ENCODE data around the gene GOLGA1. TPM values are rescaled to one million over a fixed set of nuclear protein-coding genes. Genes with fewer than 3 reads are reported as not detected.

Gene GOLGA1
- total RNA-seq, 1 experiment from 2014 or later: 22.8 TPM

DNA sequence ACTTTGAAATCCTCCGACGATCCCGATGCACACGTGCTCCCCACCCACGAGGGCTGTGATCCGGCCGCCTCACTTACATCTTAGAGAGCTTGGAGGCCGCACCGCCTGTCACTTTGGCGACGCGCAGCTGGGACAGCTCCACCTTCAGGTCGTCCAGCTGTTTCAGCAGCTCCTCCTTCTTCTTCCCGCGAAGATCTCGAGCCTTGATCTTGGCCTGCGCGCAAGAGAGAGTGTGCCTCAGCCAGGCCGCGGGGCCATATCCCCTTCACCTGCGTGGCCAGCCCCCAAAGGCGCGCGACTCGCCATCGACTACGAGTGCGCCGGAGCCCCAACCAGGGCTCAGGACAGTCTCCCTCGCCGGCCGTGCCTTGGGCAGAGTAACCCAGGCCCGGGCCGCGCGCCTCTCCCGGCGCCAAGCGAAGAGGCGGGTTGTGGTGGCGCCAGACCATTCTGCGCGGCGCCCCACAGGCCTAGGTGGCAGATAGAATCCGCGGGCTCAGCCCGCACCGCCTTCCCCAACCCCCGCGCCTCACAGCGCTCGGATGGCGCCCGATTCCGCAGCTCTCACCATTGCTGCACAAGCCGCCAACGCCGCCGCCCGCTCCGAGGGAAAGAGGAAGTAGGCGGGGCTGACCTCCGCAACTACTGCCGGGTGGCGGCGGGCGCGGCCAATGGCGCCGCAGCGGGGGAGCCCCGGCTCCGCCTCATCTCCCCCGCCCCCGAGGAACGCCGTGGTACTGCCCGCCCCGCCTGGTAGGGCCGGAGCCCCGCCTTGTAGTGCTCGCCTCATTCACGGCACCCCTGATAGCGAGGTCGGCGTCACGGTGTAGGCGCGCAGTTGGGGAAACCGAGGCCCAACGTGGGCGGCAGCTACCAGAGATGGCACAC, 79.3 kb downstream of the GOLGA1 start, which contains the start of the genes ARPC5L and RPL35:
TSS of gene ARPC5L (plus strand) at position 789 of the 888 bp plus-strand sequence. CDS start 7,161 bp downstream, outside the sequence.
TSS of gene RPL35 (minus strand) at position 616 of the 888 bp plus-strand sequence. CDS start at position 571, 45 bp downstream.
- H3K9me3 Mint-ChIP-seq (ENCODE audit: unreplicated experiment): no peaks in the 10 kb centered on the region
- DNase-seq (ENCODE audit: unreplicated experiment): peak; percentile 93
- ChIA-PET POLR2A (interaction anchor here (0.6 to 15.3 kb wide), 36 partner anchors 8 to 1026 kb away, joined by 3 to 299 read pairs (median 4); partner anchors contain the start of genes GAPVD1, GOLGA1, HSPA5 and NR6A1), CTCF (interaction anchor here (0.6 to 29.4 kb wide), 12 partner anchors 9 to 130 kb away, joined by 3 to 927 read pairs (median 4); partner anchors contain the start of genes NR6A1 and OLFML2A)
- TSS peak; percentile 59 for BruUV-seq (replicated peaks)
- TF ChIP-seq, protein P1, sequence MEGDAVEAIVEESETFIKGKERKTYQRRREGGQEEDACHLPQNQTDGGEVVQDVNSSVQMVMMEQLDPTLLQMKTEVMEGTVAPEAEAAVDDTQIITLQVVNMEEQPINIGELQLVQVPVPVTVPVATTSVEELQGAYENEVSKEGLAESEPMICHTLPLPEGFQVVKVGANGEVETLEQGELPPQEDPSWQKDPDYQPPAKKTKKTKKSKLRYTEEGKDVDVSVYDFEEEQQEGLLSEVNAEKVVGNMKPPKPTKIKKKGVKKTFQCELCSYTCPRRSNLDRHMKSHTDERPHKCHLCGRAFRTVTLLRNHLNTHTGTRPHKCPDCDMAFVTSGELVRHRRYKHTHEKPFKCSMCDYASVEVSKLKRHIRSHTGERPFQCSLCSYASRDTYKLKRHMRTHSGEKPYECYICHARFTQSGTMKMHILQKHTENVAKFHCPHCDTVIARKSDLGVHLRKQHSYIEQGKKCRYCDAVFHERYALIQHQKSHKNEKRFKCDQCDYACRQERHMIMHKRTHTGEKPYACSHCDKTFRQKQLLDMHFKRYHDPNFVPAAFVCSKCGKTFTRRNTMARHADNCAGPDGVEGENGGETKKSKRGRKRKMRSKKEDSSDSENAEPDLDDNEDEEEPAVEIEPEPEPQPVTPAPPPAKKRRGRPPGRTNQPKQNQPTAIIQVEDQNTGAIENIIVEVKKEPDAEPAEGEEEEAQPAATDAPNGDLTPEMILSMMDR (IDR thresholded peaks at IDR 0.05; ENCODE audit: unreplicated experiment): no peak
- peak within 1 kb of the TSS; percentile 88 for H3K27ac Mint-ChIP-seq (ENCODE audit: low read depth, unreplicated experiment)
- intact Hi-C loops (cut with micrococcal nuclease): loop anchor here (5.0 kb wide), 1 partner anchor 511 kb away; no protein-coding TSS in a partner anchor
- H3K36me3 Mint-ChIP-seq (ENCODE audit: insufficient read depth, unreplicated experiment): peaks cover 56% of the 10 kb centered on the region
- no peaks in the 10 kb centered on the region for H3K27me3 Mint-ChIP-seq (ENCODE audit: insufficient read depth, unreplicated experiment)
- peak within 1 kb of the TSS; percentile 81 for H3K4me3 Mint-ChIP-seq (ENCODE audit: unreplicated experiment)
- peaks cover 22% of the 10 kb centered on the region for H3K4me1 Mint-ChIP-seq (ENCODE audit: insufficient read depth, unreplicated experiment)

DNA sequence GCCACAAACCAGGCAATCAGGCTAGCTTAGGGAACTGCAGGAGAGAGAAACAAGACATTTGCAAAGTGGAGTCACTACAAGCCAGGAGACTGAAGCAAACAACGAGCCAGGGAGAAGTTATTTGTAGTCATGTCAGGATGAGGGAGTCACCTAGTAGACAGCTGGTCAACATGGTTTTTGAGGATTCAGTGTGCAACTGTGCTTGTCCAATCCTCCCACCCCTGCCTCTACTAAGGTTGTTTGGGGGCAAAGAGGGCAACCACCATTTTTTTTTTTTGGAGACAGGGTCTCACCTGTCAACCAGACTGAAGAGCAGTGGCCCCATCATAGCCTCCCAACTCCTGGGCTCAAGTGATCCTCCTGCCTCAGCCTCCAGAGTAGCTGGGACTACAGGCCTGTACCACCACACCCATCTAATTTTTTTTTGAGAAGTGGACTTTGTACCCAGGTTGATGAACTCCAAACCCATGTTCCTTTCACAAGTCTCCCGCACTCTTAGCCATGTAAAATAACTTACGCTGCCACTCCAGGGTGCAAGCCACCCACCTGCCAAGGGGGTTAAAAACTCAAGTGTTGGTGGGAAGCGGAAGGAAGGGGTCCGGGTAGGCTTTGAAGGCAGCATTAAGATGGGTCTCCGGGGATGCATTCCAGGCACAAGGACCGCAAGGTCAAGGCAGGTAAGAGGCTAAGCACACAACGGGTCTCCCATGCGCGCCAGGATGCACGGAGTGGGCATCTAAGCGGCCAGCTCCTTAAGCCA, 80.1 kb downstream of the GOLGA1 start:
- H3K9me3 Mint-ChIP-seq (ENCODE audit: unreplicated experiment): no peaks in the 10 kb centered on the region
- intact Hi-C loops (cut with micrococcal nuclease): loop anchor here (5.0 kb wide), 1 partner anchor 512 kb away; no protein-coding TSS in a partner anchor
- BruUV-seq (replicated peaks): no TSS peak
- ChIA-PET POLR2A (interaction anchor here (0.6 to 15.3 kb wide), 26 partner anchors 7 to 1027 kb away, joined by 3 to 299 read pairs (median 4); partner anchors contain the start of genes GAPVD1, GOLGA1, NR6A1 and OLFML2A), CTCF (interaction anchor here (0.6 to 29.4 kb wide), 11 partner anchors 10 to 149 kb away, joined by 3 to 927 read pairs (median 3); partner anchors contain the start of genes NR6A1 and OLFML2A)
- TF ChIP-seq, protein P1 (IDR thresholded peaks at IDR 0.05; ENCODE audit: unreplicated experiment): no peak
- no peaks in the 10 kb centered on the region for H3K27me3 Mint-ChIP-seq (ENCODE audit: insufficient read depth, unreplicated experiment)
- peak overlapping the region; percentile 81 for H3K4me3 Mint-ChIP-seq (ENCODE audit: unreplicated experiment)
- H3K27ac Mint-ChIP-seq (ENCODE audit: low read depth, unreplicated experiment): peak overlapping the region; percentile 88
- peaks cover 53% of the 10 kb centered on the region for H3K36me3 Mint-ChIP-seq (ENCODE audit: insufficient read depth, unreplicated experiment)
- peaks cover 22% of the 10 kb centered on the region for H3K4me1 Mint-ChIP-seq (ENCODE audit: insufficient read depth, unreplicated experiment)
- DNase-seq (ENCODE audit: unreplicated experiment): no peak

DNA sequence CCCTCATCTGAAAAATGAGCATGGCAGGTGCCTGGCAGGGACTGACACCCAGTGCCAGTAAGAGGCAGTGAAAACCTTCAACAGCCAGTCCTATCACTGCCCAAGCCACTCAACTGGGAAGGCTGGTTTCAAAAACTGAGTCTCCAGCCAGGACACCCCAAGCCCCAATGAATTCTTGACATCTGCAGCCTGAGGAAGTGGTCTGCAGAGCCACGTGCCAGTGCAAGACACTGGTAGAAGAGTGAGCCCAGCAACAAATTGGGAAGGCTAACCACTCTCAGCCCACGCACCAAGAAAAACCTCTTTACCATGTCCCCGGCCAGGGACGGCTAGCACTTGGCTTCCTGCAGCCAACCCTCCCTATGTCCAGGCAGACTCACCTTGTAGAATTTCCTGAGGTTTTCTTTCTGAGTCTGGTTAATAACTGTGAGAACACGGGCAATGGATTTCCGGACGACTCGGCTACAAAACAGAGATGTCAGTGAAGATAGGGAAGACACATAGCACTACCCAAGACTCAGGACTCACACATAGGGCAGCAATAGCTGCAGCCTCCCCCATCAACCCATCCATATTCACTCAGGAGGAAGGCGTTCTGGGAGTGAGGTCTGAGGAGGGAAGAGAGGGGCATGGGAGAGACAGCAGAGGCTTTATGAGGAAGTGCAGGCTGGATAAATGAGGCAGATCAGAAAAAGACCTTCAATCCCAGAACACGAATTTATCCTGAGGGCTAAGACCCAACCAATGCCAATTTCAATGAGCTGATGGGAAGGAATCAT, 80.9 kb downstream of the GOLGA1 start:
- intact Hi-C loops (cut with micrococcal nuclease): loop anchor here (5.0 kb wide), 1 partner anchor 512 kb away; no protein-coding TSS in a partner anchor
- Mint-ChIP-seq H3K9me3 (ENCODE audit: unreplicated experiment) (no peaks in the 10 kb centered on the region), H3K4me3 (ENCODE audit: unreplicated experiment) (peak overlapping the region; percentile 81), H3K27ac (ENCODE audit: low read depth, unreplicated experiment) (peak overlapping the region; percentile 77), H3K4me1 (ENCODE audit: insufficient read depth, unreplicated experiment) (peaks cover 22% of the 10 kb centered on the region), H3K36me3 (ENCODE audit: insufficient read depth, unreplicated experiment) (peaks cover 59% of the 10 kb centered on the region), H3K27me3 (ENCODE audit: insufficient read depth, unreplicated experiment) (no peaks in the 10 kb centered on the region)
- CTCF ChIA-PET: interaction anchor here (0.6 to 29.4 kb wide), 9 partner anchors 9 to 149 kb away, joined by 3 to 927 read pairs (median 3); partner anchors contain the start of genes NR6A1 and OLFML2A
- no peak for DNase-seq (ENCODE audit: unreplicated experiment)
- no TSS peak for BruUV-seq (replicated peaks)
- TF ChIP-seq, protein P1 (IDR thresholded peaks at IDR 0.05; ENCODE audit: unreplicated experiment): no peak
- POLR2A ChIA-PET: interaction anchor here (0.6 to 15.3 kb wide), 11 partner anchors 11 to 447 kb away, joined by 3 to 299 read pairs (median 14); partner anchors contain the start of genes NR6A1 and OLFML2A

Data from MCF 10A (cell line).